ENCODE data around the gene TECPR1.
A peak's percentile ranks its signal among the peaks of the same experiment; 100 is the strongest.

The TECPR1 gene

DNA sequence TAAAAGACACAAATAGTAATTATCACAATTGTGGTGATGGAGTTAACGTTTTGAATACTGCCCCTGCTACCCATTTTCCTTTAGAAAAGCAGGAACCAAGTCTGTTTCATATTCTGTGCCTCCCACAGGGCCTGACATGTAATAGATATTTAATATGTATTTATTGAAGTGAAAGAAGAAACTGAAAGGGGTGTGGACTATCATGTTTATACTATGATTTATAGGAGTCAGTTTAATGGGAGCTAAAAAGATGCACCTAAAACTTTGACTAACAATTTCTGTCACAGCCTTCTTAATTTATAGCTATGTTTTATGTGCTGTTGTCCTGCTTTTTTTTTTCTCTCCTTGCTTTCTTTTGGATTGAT lies 64.9 kb downstream of the TECPR1 start:
- no peak for DNase-seq

DNA sequence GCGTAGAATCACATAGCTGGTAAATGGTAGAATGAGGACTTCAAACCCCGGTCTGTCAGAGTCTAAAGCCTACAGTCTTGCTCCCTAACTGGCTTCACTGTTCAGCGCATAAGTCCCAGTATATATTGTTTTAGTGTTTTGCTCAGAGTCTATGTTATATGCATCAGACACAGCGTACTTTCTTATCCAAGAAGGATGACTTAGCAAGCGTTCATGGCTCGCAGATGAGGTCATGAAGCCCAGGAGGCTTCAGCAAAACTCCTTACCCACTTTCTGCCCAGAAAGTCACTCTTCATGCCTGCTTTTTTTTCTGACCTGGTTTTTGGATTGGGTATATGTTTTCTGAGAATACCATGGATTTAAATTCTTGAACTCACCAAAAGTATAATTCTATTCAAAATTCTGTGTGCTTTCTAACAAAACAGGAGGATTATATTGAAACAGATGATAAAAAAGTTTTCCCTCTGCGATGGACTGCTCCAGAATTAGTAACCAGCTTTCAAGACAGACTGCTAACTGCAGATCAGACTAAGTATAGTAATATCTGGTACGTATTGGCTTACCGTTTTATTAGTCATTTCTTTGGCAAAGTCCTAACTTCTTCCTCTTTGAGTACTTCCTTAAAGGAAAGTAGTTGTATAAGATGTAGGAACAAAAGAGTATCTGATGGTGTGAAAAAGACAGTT lies 65.4 kb downstream of the TECPR1 start:
- DNase-seq, result no peak

DNA sequence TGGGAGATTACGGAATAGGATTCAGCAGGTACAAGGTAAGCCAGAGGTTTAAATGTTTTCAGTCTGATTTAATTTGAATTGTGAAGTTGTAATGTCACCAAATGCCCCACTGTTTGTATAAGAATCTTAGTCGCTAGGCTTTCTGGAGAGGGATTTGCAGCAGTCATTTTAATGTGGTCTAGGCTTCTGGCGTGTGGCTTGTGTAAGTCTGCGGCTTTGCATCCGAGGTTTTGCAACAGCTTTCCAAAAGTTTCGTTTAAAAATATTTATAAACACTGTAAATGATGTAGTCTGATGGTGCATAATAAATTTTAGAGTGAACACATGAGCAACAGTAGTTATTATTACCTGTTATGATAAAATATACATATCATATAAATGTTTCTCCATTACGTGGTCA lies 66.9 kb downstream of the TECPR1 start:
- no peak for DNase-seq

- DNase-seq, result no peak
These were observed 71.3 kb downstream of the TECPR1 start for GRCh38 chr7:98180751-98181150.

GRCh38 chr7:98178762-98179490 lies 73.1 kb downstream of the TECPR1 start:
- peak; percentile 93 for DNase-seq

DNA sequence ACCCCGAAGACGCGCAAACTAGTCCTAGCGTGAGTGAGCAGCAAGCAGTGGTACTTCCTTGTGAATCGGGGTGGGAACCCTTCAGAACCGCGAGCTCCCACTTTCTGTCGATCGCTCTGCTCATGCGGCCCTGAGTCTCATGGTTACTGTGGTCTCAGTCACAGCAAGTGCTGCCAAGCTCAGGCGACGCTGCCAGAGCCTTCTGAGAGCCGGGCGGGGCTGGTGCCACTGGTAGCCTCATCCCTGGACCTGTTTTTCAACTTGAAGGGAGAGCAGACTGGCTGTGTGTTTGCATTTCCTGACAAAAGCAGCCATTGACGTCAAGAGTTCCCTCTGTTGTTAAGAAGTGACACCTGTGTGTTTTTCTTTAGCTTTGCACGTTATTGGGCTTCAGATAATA lies 73.7 kb downstream of the TECPR1 start:
- peak; percentile 99 for DNase-seq

DNA sequence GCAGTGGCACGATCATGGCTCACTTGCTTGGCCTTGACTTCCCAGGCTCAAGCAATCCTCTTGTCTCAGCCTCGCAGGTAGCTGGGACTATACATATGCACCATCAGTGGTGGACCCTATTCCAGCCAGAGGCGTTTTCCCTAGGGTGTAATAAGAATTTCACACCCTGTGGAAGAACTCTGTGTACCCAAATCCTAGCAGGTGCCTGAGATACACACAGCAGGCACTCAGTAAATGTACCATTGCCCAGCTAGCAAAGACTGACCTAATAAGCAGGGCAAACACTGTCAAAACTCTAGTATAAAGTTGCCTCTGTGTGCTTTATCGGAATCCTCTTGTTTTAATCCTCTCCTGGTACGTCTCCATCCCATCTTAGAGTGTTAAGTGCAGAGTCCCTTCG lies 74.5 kb downstream of the TECPR1 start:
- DNase-seq, result peak; percentile 83

GRCh38 chr7:98175260-98175940 lies 76.6 kb downstream of the TECPR1 start:
- DNase-seq, result peak; percentile 64

GRCh38 chr7:98174334-98175259 lies 77.4 kb downstream of the TECPR1 start:
- peak; percentile 97 for DNase-seq

DNA sequence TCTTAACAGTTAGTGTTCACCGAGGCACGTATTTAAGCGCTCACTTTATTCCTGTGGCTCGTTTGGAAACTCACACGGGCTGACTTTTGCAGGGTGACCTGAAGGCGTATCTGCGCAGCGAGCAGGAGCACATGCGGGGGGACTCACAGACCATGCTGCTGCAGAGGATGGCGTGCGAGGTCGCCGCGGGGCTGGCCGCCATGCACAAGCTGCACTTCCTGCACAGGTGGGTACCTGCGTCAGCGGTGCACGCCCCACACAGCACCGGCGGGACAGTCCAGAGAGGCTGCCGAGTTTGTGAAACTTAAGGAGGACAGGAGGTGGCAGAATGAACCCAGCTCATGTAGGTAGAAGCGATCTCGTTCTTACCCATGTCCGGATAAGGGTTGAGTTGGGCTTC lies 80.6 kb downstream of the TECPR1 start:
- peak; percentile 96 for DNase-seq

- DNase-seq, result peak; percentile 73
These were observed 81.1 kb downstream of the TECPR1 start for GRCh38 chr7:98170966-98171365.

DNA sequence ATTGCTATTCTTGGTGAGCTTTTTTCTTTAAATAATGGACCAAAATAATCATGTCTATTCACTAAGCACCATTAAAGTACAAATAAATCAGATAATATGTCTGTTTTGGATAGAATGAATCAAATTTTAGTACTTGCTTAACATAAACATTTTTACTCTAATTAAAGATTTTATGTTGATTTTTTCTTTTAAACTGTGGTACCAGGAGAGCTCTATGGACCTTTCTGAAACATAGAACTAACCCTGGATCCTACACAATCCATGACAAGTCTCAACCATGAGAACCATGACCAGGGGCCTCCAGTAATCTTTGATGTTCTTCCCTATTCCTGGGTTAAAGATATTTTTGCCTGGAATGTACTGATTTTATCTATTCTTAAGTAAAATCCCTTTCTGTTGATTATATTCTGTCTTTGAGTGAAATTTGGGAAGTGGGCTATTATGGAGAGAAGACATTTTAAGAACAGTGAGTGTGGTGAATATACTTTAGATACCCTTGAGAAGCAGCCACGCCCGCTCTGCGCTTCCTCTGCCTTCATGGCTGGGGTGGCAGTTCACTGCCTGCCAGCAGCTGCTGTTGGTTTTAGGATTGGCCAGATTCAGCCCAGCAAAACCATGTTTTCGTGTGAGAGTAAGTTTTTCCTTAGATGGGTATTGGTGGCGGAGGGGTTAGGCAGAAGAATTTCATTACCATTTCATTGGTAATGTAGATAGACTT lies 83.0 kb downstream of the TECPR1 start:
- peak; percentile 28 for DNase-seq

DNA sequence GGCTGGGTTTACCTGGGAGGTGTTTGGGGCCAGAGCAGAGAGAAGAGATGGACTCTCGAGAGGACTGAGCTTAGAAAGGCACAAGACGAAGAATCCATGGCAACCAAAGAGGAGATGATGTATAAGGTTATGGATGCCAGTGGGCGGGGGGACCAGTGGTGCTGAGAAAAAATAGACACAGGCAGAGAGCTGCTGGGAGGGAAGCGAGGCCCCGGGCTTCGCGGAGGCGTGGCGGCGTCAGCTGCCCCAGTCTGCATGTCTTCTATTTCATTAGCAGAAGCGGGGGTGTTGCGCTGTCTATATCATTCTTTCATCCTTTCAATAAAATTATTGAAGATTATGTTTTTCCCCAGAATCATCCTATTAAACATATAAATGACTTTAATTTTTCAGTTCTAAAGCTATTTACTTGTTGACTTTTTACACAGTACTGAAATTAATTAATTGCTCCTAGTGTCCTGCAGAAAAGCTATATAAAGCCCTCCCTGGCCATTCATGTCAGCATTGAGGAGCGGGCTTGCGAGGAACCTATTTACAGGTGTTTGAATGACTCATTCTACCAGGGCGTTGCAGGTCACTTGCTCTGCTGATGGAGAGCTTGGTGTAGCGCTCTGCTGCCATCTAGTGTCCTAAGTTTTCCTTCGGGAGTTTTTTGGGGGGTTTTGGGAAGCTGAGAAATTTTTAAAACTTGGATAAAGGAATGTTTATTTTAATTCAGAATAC lies 83.7 kb downstream of the TECPR1 start:
- DNase-seq, result peak; percentile 97

GRCh38 chr7:98167653-98168052 lies 84.4 kb downstream of the TECPR1 start:
- peak; percentile 62 for DNase-seq

DNA sequence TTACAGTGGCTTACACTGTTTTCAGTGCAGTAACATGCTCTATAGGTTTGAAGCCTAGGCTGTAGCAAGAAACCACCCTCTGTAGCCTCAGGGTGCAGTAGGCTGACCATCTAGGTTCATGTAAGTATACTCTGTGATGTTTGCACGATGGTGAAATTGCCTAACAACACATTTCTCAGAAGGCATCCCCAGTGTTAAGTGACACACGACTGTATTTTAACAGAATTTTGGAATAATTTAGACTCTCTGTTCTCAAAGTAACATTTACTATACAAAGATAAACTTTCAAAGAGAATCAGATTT lies 85.4 kb downstream of the TECPR1 start:
- DNase-seq, result peak; percentile 18

- DNase-seq, result peak; percentile 89
These were observed 86.0 kb downstream of the TECPR1 start for GRCh38 chr7:98165827-98166667.
